ENCODE results near the gene LUC7L2. TPM values are rescaled to one million over a fixed set of nuclear protein-coding genes. Genes with fewer than 3 reads are reported as not detected.

LUC7L2 gene
- total and polyA plus RNA-seq, 2 of the 8 experiments (the other 6 are each of a cell fraction or from before 2014, with no cell fraction given), result 22.9 to 67.8 TPM

DNA sequence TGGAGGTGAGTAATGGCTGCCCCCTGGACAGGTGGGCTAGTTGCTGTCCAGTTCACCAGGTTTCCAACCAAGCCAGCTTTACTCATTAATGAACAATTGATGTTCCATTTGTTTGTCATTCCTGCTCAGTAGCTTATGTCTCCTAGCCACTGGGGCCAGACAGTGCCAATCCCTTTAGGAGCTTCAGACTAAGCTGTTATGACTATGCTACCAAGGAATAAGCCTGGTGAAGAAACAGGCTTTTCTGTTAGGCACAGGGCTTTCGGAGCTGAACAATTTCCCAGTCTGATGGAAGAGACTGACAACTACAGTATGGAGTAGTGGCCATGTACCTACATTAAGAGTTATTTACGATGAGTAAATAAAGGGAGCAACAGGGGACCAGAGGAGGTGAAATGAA lies 20.7 kb upstream of the LUC7L2 start:
- Histone ChIP-seq H2BK20ac (ENCODE audit: low read length) (no peak overlapping the region), H3K23ac (ENCODE audit: insufficient read length) (no peak overlapping the region), H2AK5ac (ENCODE audit: low read depth, low read length) (no peak overlapping the region), H3K4me1 (replicated peaks in 1 of 4; ENCODE audit: control insufficient read depth in 3 of 4, insufficient read depth in 4 of 4, low read length in 3 of 4) (peaks cover 0 to 5% (median 4%) of the 10 kb centered on the region in 4 experiments; a peak in 5 of 7 replicates), H3K56ac (replicated peaks; ENCODE audit: insufficient read length, low read depth, low read length) (no peak overlapping the region), H3K79me1 (ENCODE audit: low read depth, low read length) (0 out of 2 replicates have a peak, but pooled peaks cover 2% of the 10 kb centered on the region), H2BK12ac (ENCODE audit: low read depth, low read length) (no peak overlapping the region), H4K8ac (ENCODE audit: extremely low read depth, insufficient read depth, low read length) (no peak overlapping the region), H2AFZ (ENCODE audit: low read length) (no peak overlapping the region), H3K4me2 (ENCODE audit: insufficient read depth in 1 of 2, low read depth in 2 of 2, low read length in 2 of 2) (no peak overlapping the region), H4K5ac (ENCODE audit: insufficient read length, low read depth, low read length) (no peak overlapping the region), H3K4ac (replicated peaks; ENCODE audit: insufficient read length, low read depth, low read length) (no peak overlapping the region), H3K18ac (ENCODE audit: extremely low read depth, low read length) (no peak overlapping the region), H3K14ac (ENCODE audit: insufficient read length) (no peak overlapping the region), H3K36me3 (ENCODE audit: control insufficient read depth in 2 of 4, insufficient read depth in 4 of 4, low read length in 3 of 4) (0 out of 8 replicates have a peak, but pooled peaks cover 0 to 3% (median 0%) of the 10 kb centered on the region in 4 experiments), H3K9me3 (ENCODE audit: insufficient read depth in 2 of 2, low read depth in 1 of 2, low read length in 1 of 2) (peaks cover 0 to 5% of the 10 kb centered on the region in 2 experiments; a peak in 2 of 4 replicates), H2BK120ac (replicated peaks; ENCODE audit: low read depth, low read length) (no peak overlapping the region), H3K79me2 (ENCODE audit: control insufficient read depth in 1 of 2, insufficient read depth in 2 of 2, low read length in 2 of 2) (peaks cover 0 to 19% of the 10 kb centered on the region in 2 experiments; a peak in 2 of 4 replicates), H2BK5ac (ENCODE audit: low read depth, low read length) (no peak overlapping the region), H3K4me3 (ENCODE audit: extremely low read depth in 1 of 4, insufficient read depth in 2 of 4, low read depth in 3 of 4, low read length in 4 of 4) (no peak overlapping the region), H3K27ac (ENCODE audit: low read depth, low read length) (no peak overlapping the region), H3K9ac (replicated peaks in 1 of 4; ENCODE audit: extremely low read depth in 1 of 4, low read depth in 3 of 4, low read length in 3 of 4) (no peak overlapping the region), H3K27me3 (replicated peaks in 1 of 4; ENCODE audit: control insufficient read depth in 3 of 4, extremely low read depth in 1 of 4, insufficient read depth in 3 of 4, low read length in 3 of 4) (peaks cover 0 to 1% (median 0%) of the 10 kb centered on the region in 4 experiments; a peak in 1 of 7 replicates), H4K91ac (replicated peaks; ENCODE audit: insufficient read length, low read length) (no peak overlapping the region), H4K20me1 (replicated peaks in 1 of 2; ENCODE audit: control insufficient read depth in 1 of 2, insufficient read depth in 2 of 2, low read length in 2 of 2) (no peaks in the 10 kb centered on the region), H3K23me2 (ENCODE audit: low read depth, low read length) (peaks cover 2% of the 10 kb centered on the region; the same call in 1 of the 2 replicates), H2BK15ac (ENCODE audit: low read length) (no peak overlapping the region)
- CTCF ChIA-PET (ENCODE audit: partially characterized antibody), result interaction anchor here (0.6 to 8.9 kb wide), 5 partner anchors 10 to 1199 kb away, joined by 3 to 54 read pairs (median 3); no protein-coding TSS in a partner anchor
- WGBS, 2 experiments (ENCODE audit: extremely low coverage in 1 of 2, insufficient coverage in 1 of 2, insufficient read length in 1 of 2, insufficient replicate concordance in 2 of 2, low coverage in 1 of 2, low lambda C conversion rate in 2 of 2, missing lambda C conversion rate in 1 of 2), result 89% methylated on average over 2 of the region's 2 CpGs; no CpG with 5 or more reads in 1 of the 2 experiments
- POLR2A ChIA-PET (ENCODE audit: partially characterized antibody), result interaction anchor here (2.2 to 2.6 kb wide), 2 partner anchors 21 to 23 kb away, joined by 6 to 30 read pairs; partner anchors contain the start of gene LUC7L2
- FAIRE-seq (no peak), DNase-seq (ENCODE audit: low read depth in 1 of 2, low spot score in 2 of 2) (no peak)
- TF ChIP-seq ZNF274 (IDR thresholded peaks at IDR 0.05; ENCODE audit: borderline replicate concordance, extremely low read depth, low read length), result no peak

Measured in H1 (cell line).